Tibial nerve (tissue), 4 donors: ENCODE results near the gene DPYSL4.

Experiments used
- EP300 ChIP-seq, 2 donors: sonication (generic); formaldehyde crosslinking; IDR thresholded peaks; one replicate each; pipeline ENCODE4 v1.6.1; 2017; ENCODE audit warnings: antibody characterized with exemption in 2 of 2, mild to moderate bottlenecking in 1 of 2
- POLR2A ChIP-seq, 2 donors: fragments of 450-650 bp; IDR thresholded peaks; one replicate each; pipeline ENCODE4 v1.6.1; 2017; ENCODE audit warnings: antibody characterized with exemption in 2 of 2, mild to moderate bottlenecking in 2 of 2, moderate library complexity in 2 of 2
- TF ChIP-seq, protein P1 (sequence below), 5 experiments: fragments of 200-600 bp in 3 of 5; fragments of 450-650 bp in 2 of 5; sonication (generic) in 3 of 5; IDR thresholded peaks; one replicate each; pipeline ENCODE4 v1.5.1; 2016 to 2019; ENCODE audit warnings: antibody characterized with exemption in 5 of 5, mild to moderate bottlenecking in 3 of 5, moderate library complexity in 2 of 5

DNA sequence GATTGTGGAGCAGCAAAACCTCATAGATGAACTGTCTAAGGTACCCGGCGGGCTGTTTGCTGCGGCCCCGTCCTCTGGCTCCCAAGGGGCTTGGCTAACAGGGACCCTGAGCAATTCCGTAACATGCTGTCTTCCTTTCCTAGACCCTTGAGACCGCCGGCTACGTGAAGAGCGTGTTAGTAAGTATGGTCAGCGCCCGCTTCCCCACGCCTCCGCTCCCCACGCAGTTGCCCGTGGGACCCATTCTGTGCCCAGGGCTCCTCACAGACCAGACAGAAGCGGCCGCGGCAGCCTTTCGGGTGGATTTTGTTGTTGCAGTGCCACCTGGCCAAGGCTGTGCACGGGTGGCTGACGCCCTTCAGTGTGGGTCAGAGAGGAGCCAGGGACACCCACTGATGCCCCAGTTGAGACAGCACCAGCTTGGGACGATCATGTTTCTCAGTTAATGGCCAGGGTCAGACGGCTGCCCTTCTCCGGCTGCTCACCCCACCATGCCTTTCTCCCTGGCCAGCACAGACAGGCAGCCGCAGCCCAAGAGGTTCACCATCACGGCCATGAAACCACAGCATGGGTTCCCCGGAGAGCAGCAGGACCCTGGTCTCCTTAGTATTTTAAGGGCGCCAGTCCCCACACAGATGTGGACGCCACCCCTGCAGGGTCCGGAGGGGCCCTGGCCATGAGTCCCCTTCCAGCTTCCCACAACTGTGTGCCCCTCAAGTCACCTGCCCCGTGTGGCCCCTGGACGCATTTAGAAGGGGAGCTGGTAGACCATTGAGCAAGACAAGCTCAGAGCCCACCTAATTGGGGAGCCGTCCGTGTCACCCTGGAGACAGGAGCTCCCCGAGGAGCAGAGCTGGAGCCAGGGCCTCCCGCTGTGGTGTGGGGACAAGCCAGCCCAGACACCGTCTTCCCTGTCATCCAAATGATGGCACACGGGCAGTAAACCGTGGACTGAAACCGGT, 49.4 kb upstream of the DPYSL4 start:
- TF ChIP-seq, protein P1, sequence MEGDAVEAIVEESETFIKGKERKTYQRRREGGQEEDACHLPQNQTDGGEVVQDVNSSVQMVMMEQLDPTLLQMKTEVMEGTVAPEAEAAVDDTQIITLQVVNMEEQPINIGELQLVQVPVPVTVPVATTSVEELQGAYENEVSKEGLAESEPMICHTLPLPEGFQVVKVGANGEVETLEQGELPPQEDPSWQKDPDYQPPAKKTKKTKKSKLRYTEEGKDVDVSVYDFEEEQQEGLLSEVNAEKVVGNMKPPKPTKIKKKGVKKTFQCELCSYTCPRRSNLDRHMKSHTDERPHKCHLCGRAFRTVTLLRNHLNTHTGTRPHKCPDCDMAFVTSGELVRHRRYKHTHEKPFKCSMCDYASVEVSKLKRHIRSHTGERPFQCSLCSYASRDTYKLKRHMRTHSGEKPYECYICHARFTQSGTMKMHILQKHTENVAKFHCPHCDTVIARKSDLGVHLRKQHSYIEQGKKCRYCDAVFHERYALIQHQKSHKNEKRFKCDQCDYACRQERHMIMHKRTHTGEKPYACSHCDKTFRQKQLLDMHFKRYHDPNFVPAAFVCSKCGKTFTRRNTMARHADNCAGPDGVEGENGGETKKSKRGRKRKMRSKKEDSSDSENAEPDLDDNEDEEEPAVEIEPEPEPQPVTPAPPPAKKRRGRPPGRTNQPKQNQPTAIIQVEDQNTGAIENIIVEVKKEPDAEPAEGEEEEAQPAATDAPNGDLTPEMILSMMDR (IDR thresholded peaks at IDR 0.05) = no peak
- TF ChIP-seq POLR2A (IDR thresholded peaks at IDR 0.05) (no peak), EP300 (IDR thresholded peaks at IDR 0.05) (no peak)
